AG20443 (cell line): ENCODE results near the gene CNTRL.
"Not testable (repeated sequence)": the region's sequence is repeated elsewhere in the genome, so short reads cannot be mapped to it uniquely, and the experiment has no call there.

Source experiments
- DNase-seq: peaks from one replicate; pipeline ENCODE4 v3.0.0; 2012; ENCODE audit warnings: low spot score, mixed read lengths

Gene CNTRL

DNA sequence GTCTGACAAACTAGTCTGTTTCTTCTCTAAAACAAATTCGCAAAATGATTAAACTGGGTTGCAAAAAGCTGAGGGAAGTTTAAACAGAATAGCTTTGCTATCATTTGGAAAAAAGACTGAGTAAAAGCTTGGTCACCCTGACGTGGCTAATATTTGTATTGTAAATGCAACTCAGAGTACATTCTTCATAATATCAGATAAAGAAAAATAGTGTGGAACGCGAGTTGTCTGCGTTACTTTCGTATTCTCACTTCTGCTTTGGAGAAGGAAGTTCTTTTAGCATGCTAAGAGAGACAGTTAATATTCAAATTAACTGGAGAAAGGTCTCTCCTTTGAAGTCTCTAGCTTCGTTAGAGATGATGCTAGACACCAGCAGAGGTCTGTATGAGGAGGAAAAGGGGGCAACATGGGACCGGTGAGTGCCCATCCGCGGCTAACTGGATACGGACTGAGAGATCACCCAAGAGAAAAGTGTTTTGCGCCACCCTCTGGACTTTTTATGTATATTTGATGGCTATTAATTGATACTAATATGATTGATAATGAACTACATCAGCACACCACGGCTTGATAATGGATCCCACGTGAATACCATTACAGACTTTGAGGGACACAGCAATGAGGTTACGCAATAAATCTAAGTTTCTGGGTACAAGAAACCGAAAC, 2.9 kb upstream of the CNTRL start:
- DNase-seq: peak; percentile 45

DNA sequence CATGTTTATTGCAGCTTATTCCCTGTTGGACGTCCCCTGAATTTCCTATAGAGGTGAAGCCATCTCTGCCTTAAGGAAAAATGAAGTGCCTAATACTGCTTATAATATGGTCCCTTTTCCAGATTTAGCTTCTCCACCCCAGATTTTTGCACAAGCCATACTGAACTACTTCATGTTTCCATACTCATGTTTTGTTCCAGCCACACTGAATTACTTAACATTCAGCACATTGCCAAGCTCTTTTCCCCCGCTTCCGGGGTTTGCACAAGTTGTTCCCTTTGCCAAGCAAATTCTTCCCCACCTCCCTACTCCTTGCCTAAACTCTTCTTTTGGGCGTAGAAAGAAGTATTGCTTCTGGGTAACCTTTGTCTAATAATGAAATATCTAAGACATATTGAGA, 1.7 kb upstream of the CNTRL start:
- DNase-seq: peak; percentile 69

DNA sequence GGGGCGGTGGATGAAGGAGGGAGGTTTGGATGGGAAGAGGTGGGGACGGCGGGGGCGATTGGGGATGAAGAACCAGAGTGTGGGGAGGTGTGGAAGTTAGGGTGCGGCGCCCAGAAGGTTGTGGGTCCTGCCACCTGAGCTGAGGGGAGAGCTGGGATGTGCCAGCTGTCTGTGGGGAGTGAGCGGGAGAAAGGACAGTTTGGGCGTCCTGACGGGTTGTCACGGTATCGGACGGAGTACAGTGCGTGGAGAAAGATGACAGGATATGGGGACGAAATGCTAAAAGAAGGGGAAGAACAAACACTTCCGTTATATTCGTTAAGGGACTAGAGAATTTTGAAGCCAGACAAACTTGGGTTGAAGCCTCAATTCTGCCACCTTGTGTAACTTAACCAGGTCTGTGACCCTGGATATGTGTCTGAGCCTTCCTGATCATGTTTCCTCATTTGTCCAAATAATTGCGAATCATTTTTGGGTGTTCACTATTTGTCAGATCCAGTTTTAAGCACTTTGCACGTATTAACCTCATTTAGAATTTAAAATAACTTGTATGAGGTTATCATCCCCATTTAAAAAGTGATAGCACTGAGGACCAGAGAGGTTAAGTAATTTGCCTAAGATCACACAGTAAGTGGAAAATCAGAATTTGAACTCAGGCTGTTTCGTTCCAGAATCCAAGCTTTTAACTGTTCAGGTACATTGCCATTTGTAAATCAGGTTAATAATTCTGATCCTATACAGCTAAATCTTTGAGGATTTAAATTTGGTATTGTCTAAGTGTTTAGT, 689 bp downstream of the CNTRL start:
- DNase-seq: no peak

DNA sequence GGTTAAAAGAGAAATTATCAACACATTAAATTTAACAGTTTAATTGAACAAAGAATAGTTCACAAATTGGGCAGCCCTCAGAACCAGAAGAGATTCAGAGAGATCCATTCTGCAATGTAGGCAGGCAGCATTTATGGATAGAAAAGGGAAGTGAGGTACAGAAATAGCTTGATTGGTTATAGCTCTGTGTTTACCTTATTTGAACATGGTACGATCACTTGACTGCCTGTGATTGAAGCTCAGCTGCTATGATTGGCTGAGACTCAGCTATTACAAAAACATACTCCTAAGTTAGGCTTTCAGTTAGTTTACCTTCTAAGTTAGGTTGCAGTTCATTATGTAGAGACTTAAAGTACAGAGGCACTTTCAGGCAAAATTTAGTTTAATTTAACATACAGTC, 7.3 kb downstream of the CNTRL start:
- no peak for DNase-seq

DNA sequence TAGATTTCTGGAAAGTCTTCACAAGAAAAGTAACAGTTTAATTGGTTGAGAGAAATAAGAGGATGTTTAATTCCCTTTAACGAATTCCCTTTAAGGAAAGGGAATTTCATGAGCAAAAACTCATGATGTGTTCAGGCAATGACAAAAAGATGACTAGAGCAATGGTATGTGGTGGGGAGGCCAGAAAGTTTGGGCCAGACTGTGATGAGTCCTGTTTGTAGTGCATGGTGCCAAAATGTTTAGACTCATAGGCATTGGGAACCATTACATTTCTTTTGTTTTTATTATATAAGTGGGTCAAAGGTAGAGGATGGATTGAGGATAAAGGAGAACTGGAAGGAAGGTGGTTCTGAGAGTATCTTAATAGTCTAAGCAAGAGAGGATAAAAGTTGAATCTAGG, 10.9 kb downstream of the CNTRL start:
- DNase-seq: peak; percentile 79

DNA sequence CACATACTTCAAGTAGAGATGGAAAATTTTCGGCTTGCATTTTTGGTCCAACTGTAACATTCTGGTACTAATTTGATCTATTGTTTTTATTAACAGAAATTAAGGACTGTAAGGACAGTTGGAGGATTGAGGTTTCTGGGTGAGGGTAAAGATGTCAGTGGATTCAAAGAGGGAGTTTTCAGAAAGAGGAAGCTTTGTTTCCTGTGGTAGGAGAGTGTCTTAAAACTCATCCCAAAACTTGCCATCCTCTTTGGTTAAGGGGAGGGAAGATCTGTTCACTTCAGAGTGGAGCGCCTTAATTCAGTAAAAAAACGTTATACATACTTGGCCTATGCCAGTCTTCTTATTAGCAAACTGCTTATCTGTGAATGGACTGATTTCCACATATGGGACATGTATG, 13.8 kb downstream of the CNTRL start:
- DNase-seq: no peak

DNA sequence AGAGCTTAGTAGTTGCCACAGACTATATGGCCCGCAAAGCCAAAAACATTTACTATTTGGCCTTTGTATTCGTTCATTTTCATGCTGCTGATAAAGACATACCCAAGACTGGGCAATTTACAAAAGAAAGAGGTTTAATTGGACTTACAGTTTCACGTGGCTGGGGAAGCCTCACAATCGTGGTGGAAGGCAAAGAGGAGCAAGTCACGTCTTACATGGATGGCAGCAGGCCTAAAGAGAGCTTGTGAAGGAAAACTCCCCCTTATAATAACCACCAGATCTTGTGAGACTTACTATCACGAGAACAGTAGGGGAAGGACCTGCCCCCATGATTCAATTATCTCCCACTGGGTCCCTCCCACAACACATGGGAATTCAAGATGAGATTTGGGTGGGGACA, 16.0 kb downstream of the CNTRL start:
- DNase-seq: not testable (repeated sequence)

DNA sequence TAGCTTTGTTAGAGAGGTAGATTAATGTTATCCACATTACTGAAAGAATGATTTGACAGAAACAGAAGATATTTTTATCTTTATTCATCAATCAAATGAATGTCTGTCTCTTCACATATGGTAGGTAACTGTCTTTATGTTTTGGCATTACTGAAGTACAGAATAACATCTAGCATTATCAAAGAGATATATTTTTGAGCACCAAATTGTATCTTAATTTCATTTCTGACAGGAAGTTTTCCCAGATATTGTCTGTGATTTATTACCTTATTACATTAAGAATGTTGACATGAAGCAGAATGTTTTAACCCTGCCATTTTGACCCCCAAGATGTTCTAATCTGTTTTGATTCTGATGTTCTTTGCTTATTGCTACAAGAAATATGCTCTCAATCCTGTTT, 20.3 kb downstream of the CNTRL start:
- DNase-seq: no peak

DNA sequence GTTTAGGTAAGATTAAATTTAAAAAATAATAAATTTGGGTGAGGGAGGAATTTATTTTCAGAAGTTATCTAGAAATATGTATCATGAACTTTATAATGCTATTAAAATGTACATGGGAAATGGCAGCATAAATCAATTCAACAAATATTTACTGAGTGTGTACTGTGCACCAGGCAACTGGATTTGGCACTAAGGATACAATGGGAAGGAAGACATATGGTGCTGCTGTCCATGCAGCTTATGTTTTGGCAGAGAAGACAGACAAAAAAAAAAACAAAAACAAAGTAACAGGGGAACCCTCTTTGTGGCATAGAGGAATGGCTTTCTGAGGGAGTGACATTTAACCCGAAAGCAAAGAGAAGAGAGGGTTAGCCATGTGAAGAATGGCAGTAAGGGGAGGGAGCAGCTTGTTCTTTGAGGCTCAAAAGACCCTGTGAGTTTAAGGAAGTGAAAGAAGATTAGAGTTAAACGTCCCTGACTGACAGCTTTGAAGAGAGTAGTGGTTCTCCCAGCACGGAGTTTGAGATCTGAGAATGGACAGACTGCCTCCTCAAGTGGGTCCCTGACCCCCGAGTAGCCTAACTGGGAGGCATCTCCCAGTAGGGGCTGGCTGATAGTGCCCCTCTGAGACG, 23.9 kb downstream of the CNTRL start:
- no peak for DNase-seq

DNA sequence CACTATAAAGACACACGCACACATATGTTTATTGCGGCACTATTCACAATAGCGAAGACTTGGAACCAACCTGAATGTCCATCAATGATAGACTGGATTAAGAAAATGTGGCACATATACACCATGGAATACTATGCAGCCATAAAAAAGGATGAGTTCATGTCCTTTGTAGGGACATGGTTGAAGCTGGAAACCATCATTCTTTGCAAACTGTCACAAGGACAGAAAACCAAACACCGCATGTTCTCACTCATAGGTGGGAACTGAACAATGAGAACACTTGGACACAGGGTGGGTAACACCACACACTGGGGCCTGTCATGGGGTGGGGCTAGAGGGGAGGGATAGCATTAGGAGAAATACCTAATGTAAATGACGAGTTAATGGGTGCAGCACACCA, 29.3 kb downstream of the CNTRL start:
- not testable (repeated sequence) for DNase-seq

DNA sequence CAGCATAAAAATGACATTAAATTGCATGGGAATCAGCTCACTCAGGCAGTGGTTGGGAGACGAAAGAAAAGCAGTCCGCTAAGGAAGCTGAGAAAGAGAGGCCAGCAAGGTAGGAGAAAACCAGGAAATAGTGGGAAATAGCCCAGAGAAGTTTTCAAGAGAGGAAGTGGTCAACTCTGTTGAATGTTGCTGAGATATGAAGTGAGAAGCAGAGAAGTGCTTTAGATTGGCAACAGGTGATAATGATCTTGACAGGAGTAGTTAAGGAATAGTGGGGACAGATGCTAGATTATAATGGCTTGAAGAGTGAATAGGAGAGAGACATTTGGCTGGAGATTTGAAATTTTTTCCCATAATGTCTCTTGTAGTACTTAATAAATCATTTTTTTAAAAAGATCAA, 30.8 kb downstream of the CNTRL start:
- no peak for DNase-seq

DNA sequence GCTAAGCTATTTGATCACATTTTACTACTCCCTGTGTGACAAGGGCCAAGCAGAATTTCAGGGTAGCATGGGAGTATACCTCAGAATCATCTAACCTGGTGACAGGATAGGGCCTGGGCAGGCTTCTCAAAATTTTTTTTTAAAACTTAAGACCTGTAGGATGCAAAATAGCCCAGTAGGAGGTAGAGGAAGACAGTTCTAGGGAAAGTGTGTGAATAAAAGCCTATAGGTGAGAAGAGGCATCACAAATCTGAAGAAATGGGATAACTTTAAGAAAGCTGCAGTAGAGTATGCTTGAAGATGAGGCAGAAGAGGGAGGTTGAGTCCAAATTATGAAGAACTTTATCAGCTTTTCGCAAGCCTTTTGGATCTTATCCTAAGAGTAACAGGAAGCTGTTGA, 32.3 kb downstream of the CNTRL start:
- DNase-seq: no peak

DNA sequence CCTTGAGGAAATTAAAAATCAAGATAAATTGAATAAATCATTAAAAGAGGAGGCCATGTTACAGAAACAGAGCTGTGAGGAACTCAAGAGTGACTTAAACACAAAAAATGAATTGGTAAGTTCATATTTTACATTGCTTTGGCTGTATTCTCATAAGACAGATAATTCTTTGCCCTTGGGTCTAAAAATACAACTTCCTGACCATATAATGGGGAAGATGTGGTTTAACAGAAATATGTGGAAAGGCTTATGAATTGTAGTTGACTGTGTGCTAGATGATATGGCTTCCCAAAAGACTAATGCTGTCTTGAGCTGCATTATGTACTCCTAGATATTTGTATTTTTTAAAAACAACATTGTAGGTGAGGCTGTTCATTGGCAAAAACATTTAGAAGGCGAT, 33.1 kb downstream of the CNTRL start:
- DNase-seq: no peak

DNA sequence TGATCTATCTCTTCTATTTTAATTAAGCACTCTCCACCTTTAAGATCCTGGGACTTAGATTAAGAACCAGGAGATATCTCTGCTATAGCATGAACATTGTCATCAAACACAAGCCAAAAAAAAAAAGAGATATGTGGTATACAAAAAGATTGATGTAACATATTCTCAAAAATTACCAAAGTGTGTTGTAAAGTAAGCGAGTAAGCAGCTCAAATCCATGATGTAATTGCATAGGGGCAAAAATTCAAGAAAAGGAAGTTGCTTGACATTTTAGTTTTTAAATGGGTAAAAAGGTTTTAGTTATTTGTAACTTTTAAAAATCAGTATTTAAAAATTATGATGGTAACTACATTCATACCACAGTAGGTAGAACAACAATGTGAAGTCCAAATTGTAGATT, 40.7 kb downstream of the CNTRL start:
- no peak for DNase-seq

DNA sequence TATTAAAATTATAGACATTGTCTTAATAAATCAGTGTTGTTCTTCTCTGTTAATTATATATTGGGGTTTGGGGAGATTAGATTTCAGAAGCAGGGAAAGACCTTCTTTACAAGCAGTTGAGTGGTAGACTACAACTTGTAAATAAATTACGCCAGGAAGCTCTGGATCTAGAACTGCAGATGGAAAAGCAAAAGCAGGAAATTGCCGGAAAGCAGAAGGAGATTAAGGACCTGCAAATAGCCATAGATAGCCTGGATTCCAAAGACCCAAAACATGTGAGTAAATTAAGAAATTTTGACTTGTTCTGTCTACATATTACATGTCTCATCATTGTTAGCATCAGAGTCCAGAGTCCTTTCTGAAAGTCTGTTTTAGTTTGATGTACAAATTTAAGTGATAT, 43.5 kb downstream of the CNTRL start:
- DNase-seq: no peak

DNA sequence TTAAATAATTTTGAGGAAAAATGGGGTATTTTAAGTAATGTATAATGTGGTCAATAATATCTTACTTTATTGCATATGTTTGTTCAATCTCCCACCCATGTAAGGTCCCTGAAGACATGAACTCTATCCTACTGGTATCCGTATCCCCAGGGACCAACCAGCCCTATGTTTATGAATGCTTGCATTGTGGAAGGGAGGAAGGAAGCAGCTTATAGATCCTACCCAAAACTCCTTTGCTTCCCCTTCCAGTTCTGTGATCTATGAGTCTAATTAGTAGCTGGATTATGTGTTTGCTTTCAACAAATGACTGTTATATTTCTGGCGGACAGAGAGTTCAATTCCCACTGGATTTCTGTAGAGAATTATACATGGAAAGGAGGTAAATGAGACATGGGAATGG, 45.6 kb downstream of the CNTRL start:
- DNase-seq: no peak

DNA sequence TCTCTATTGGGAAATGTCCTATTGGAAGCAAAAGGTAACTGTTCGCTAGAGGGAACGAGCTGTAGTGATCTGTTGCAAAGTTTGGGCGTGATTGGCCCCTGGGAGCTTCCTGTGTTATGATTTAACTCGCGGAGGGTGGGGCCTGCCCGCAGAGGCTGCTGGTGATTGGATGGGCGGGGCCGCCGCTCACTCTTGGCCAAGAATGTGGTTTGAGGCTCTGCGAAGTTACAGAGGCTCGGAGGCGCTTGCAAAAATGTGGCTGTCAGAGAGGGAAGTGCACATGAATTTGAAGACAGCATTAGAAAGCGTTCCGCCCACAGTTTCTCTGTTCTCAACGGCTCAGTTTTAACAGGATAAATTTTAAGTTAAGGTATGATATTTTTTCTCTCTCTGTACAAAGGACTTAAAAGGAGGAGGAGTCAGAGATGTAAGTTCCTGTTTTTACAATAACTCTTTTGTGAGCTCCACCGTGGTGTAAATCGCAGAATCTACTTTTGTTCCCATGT, 46.9 kb downstream of the CNTRL start:
- peak; percentile 96 for DNase-seq

DNA sequence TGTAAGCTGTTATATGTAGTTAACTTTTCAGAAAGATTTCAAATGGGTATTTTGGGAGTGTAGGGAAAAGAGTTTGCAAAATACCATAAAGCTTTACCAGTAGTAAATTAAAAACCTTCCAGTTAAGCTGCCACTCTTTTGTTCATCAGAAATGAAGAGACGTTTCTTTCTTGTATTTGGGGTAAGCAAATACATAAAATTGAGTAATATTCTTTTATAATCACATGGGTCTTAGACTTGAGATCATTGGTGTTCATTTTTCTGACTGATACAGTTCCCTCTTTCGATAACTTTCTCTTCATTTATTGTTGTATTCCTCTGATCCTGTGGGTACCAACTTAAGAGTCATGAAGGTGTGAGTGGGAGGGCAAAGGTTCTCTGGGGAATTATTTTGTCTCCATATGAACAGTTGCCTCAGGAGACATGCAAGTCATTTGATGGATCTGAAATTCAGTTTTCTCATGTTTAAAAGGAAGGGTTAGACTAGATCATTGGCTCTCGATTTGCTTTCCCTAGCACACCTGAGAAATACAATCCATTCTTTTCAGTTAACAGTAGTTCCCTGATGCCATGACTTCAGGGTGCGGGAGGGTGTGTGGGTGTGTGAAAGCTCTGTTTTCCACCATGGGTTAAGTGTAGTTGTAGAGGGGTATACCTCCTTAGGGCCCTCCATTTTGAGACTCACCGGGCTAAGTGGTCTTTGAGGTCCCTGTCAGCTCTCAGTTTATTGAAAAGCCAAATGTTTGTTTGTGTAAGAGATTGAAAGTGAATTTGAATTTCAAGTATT, 47.7 kb downstream of the CNTRL start:
- no peak for DNase-seq

DNA sequence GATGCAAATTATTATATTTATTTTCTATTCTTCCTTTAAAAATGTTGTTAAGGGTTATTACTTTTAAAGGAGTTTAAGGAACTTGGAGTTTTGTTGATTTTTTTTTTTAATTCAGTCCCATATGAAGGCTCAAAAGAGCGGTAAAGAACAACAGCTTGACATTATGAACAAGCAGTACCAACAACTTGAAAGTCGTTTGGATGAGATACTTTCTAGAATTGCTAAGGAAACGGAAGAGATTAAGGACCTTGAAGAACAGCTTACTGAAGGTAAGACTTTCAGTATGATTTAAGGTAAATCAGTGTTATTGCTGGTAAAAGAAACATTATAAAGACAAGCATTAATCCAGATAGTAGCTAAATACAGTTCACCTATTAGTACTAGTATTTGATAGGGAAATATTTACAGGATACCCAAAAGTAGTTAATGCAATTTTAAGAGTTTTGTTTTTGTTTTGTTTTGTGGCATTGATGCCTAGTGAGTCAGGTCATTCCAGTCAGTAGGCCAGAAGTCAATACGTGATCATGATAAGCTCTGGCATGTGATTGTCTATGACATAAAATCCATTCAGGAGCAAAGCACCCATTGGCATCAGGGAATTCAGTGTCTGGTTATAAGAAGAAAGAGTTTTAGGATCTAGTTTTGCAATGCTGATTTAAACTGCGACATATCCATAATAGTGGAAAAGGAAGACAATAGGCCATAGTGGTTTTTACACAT, 49.2 kb downstream of the CNTRL start:
- no peak for DNase-seq

DNA sequence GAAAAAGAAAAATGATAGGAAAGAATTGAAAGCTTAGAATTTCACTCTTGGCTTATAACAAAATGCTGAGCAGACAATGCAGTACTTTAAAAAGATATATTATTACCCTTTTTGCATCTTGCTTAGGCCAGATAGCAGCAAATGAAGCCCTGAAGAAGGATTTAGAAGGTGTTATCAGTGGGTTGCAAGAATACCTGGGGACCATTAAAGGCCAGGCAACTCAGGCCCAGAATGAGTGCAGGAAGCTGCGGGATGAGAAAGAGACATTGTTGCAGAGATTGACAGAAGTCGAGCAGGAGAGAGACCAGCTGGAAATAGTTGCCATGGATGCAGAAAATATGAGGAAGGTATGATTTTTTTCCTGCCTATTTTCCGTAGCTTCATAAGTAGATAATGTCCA, 50.8 kb downstream of the CNTRL start:
- no peak for DNase-seq

DNA sequence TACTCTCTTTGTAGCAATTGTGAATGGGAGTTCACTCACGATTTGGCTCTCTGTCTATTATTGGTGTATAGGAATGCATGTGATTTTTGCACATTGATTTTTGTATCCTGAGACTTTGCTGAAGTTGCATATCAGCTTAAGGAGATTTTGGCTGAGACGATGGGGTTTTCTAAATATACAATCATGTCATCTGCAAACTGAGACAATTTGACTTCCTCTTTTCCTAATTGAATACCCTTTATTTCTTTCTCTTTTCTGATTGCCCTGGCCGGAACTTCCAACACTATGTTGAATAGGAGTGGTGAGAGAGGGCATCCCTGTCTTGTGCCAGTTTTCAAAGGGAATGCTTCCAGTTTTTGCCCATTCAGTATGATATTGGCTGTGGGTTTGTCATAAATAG, 54.6 kb downstream of the CNTRL start:
- not testable (repeated sequence) for DNase-seq
